Left renal cortex interstitium (tissue), 4 donors: Measurements from ENCODE around the gene SCN4A. TPM values are rescaled to one million over a fixed set of nuclear protein-coding genes. Genes with fewer than 3 reads are reported as not detected.
"Not testable (repeated sequence)": the region's sequence is repeated elsewhere in the genome, so short reads cannot be mapped to it uniquely, and the experiment has no call there.

Experiments used
- DNase-seq, 4 donors: peaks; one replicate each; pipeline ENCODE4 v3.0.0-alpha.2; 2013; ENCODE audit warnings: low read depth in 4 of 4, low spot score in 2 of 4, missing footprints in 1 of 4
- polyA plus RNA-seq, 4 donors: library from polyadenylated mRNA; unstranded; fragments of 120-200 nt; gene quantifications; one replicate each; pipeline ENCODE4 v1.2.1, GENCODE V29; 2013; ENCODE audit not compliant: insufficient read length in 4 of 4

SCN4A gene
- polyA plus RNA-seq: 1 to 10 TPM in 3 of 4 donors, under 1 TPM in 1; 0.99 to 1.3 (median 1.2) TPM

DNA sequence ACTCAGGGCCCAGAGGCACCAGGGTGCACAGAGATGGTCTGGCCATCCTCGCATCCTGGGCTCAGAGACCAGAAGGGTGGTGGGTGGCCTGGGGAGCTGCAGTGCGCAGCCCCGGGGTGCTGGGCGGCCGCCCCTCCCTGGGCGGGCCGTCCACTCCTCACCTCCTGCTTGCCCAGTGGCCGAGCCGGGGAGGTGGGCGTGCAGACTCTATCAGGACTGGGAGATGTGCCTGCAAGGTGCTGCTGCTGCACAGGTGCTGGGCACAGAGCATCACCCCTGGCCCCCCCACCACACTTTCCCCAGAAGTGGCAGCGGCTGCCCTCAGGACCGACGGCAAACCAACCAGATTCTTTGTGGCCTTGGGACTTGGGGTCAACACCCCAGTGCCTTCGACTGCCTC is at the start of gene SCN4A:
Gene SCN4A, minus strand, starts transcription at position 123 of the 400 bp plus-strand sequence. Its CDS starts 77 bp downstream, at position 46.
- DNase-seq: no peak

GRCh38 chr17:64020056-64020766 is 47.5 kb upstream of the SCN4A start, which contains the start of gene ICAM2:
ICAM2 (minus strand) TSS chr17:64020633; CDS start chr17:64006691, 13,942 bp downstream.
- DNase-seq: no peak

- DNase-seq: not testable (repeated sequence)
These were observed 46.8 kb upstream of the SCN4A start for GRCh38 chr17:64019551-64019961.

DNA sequence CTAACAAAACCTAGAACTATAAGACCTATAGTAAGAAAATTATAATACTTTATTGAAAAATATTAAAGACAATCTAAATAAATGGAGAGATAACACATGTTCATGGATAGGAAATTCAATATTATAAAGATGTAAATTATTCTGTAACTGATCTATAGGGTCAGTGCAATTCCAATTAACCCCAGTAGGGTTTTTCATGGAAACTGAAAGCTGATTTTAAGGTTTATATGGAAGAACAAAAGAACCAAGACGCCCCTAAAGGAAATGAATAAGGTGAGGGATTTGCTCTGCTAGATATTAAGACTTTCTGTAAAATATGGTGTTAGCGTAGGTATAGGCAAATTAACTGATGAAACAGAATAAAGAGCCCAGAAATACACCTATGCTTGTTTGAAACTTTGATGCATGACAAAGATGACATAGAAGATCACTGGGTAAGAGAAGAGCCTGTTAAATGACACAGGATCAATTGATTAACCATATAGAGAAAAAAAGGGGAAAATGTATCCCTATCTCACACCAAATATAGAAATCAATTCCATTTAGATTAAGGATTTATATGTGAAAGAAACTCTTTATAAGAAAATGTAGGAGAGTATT is 44.8 kb upstream of the SCN4A start:
- DNase-seq: no peak

DNA sequence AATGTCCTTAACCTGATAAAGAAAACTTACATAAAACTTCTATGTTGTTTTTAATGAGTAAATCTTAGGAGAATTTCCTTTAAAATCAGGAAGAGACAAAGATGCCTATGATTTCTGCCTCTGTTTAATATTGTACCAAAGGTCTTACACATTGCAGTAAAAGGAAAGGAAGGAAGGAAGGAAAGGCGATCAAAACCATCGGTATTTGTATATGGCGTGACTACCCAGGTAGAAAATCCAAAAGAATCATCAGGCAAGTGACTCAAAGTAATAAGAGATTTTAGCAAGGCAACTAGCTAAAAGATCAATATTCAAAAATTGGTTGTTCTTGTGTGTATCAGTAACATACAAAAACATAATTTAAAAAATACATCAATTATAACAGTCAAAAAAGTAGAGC is 44.3 kb upstream of the SCN4A start:
- no peak for DNase-seq

- no peak for DNase-seq
These were observed 43.6 kb upstream of the SCN4A start for GRCh38 chr17:64016231-64016784.

- DNase-seq: no peak
These were observed 42.7 kb upstream of the SCN4A start for GRCh38 chr17:64015447-64015846.

DNA sequence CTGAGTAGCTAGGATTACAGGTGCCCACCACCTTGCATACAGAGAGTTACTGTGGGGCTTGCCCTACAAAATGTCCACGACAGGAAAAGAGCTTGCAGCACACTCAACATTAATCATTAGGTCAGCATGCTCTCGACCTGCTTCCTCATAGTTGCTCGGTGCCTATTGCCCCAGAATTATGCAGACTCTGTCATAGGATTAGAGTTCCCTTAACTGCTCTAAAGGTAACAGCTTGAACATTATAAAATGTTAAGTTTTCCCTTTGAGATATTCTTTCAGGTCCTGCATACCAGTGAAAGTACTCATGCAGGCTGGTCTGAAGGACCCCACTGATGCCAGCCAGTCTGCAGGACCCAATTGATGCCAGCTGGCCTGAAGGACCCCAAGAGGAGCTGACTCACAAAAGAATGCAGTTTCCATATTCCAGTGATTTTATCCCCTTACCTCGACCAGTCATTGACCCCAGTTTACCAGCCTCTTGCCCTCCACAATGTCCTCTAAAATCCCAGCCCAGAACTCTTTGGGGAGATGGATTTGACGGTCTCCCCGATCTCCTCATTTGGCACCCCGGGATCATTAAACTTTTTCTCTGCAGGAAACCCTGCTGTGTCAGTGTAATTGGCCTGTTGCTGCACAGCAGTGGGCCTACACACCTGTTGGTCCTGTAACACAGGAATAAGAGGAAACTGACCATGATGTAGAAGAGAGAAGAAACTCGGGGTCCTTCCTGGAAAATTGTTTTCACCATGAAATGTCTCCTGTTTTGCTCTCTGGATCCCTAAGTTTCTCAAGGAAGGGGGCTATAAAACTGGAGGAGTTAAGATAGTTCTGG is 37.1 kb upstream of the SCN4A start:
- DNase-seq: no peak

DNA sequence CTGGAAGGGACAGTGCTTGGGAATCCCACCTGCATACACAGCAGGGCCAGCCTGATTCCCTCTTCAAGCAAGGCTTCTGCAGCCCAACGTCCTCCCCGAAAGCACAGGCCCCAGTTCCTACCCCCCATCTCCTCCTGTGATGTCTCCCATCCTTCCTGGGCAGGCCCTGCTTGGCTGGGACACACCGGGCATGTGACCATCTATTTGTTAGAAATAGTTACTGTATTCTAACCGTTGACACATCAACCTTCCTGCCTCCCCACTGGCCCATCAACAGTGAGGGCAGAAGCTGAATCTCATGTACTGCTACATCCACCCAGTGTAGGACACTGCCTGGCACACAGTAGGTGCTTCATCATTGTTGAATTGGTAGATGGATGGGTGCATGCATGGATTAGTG is 36.1 kb upstream of the SCN4A start:
- no peak for DNase-seq

DNA sequence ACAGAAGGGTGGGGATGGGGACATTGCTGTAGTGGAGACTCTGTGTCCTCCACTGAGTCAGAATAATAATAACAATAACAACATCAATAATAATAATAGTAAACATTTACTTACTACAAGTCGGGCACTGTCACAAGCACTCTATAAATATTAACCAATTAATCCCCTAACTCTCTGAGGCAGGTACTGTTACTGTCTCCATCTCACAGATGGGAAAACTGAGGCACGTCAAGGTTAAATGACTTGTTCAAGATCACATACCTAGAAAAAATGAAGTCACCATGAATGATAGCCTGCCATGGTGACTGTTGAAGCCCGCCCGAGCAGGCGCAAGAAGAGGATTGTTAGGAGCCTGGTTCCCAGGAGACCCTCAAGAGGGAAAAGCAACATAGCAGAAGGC is 35.6 kb upstream of the SCN4A start:
- DNase-seq: no peak

DNA sequence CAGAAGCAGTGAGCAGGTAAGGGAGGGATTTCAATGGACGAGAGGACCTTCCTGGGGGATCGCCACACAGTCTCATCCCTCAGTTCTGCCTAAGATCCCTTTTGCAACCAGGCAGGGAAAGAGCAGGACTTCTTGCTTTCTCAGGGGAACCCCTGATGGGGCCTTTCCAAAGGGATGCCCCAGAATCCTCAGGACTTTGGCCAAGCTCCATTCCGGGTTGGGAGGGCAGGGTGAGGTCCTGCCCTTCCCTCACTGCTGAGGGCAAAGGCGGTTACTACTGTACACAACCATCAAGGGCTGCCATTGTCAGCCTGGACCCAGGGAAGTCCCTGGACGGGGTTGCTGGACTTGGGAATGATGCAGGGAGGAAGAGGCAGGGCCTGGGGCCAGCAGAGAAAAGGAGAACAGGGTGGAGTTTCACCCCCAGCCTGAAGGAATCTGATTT is 35.1 kb upstream of the SCN4A start:
- no peak for DNase-seq

DNA sequence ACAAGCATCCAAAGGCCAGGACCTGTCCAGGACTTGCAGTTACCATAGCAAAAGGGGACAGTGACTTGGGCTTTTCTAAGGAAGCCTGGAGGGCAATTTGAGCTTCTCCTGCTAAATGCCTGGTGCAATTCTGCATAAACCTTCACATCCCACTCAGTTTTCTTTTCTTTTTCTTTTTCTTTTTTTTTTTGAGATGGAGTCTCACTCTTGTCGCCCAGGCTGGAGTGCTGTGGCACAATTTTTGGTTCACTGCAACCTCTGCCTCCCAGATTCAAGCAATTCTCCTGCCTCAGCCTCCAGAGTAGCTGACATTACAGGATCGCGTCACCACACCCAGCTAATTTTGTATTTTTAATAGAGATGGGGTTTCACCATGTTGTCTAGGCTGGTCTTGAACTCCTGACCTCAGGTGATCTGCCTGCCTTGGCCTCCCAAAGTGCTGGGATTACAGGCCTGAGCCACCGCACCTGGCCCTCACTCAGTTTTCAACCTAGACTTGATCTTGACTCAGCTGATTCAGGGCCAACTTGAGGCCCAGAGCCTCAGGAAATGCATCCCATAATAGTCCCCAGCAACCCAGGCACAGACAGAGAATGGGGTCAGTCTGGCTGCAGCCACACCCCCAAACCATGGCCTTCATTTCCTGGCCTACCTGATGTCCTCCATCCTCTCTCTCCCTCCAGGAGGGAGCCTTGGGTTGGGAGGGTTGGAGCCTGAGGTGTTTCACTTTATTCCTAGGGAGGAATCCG is 34.5 kb upstream of the SCN4A start:
- DNase-seq: not testable (repeated sequence)

DNA sequence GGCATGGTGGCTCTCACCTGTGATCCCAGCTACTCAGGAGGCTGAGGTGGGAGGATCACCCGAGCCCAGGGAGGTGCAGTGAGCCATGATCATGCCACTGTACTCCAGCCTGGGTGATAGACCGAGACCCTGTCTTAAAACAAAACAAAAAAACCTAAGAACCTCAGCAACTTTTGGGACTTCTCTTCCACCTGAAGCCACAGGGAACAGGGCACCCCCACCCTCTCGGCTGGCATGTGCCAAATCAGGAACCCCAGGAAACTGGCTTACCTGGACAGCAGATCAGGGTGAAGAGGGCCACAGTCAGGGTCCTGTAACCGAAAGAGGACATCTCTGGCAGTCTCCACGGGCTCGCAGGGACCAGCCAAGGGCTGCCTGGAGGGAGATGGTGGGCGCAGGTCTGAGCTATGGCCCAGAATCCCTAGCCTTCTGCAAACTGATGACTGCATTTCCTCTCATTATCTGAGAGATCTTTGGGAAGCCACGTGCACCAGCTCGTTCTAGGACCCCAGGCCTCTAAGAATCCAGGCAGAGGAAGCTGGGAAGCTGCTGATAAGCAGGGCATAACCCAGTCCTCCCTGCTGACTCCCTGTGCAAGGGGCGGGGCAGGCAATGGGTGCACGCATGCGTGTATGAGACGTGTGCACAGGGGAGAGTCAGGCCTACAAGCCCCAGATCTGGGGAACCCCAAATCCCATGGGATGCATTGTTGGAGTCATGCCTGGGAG is 33.8 kb upstream of the SCN4A start:
- DNase-seq: no peak

- no peak for DNase-seq
These were observed 33.0 kb upstream of the SCN4A start for GRCh38 chr17:64005734-64006167.

- DNase-seq: no peak
These were observed 32.4 kb upstream of the SCN4A start for GRCh38 chr17:64004903-64005733.

DNA sequence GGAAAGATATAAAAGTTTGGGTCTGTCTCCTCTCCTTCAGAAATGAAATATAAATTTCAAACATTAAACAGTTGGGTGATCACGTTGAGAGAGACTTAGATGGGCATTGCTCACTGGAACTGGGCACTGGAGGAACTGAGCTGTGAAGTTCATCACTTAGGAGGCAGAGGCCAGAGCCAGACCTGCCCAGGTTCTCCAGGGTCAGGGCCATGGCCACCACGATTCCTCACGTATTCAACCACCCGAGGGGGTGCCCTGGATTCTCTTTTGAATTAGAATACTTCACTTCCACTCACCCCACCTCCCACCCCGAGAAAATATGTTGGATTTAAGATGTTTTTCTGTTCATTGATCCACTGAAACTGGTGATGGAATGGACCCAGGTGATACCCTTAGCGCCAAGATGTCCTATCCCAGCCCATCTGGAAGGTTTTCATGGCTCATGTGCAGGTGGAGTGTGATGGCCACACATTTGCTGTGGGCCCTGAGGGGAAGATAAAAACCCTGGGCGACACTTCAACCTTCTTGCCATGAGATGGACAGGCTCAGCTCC is 31.6 kb upstream of the SCN4A start:
- no peak for DNase-seq

GRCh38 chr17:64003526-64004121 is 30.9 kb upstream of the SCN4A start:
- no peak for DNase-seq
